Upper lobe of left lung (tissue), 4 donors: Measurements from ENCODE around the gene CDK6.

ENCODE experiments used
- EP300 ChIP-seq, 4 donors: sonication (generic); formaldehyde crosslinking; IDR thresholded peaks; one replicate each; pipeline ENCODE4 v1.5.1; 2017; ENCODE audit warnings: antibody characterized with exemption in 4 of 4, control low read depth in 2 of 4
- POLR2A ChIP-seq, 4 donors: fragments of 450-650 bp; IDR thresholded peaks; one replicate each; pipeline ENCODE4 v1.5.1; 2016 to 2017; ENCODE audit warnings: antibody characterized with exemption in 4 of 4, mild to moderate bottlenecking in 2 of 4
- POLR2AphosphoS5 ChIP-seq, 2 donors: sonication (generic); formaldehyde crosslinking; IDR thresholded peaks; one replicate each; pipeline ENCODE4 v1.5.1; 2017; ENCODE audit warnings: antibody characterized with exemption in 2 of 2
- TF ChIP-seq, protein P1 (sequence below), 6 experiments: fragments of 450-650 bp in 4 of 6; fragments of 200-600 bp in 2 of 6; sonication (generic) in 2 of 6; IDR thresholded peaks; one replicate each; pipeline ENCODE4 v1.5.1; 2016 to 2019; ENCODE audit warnings: antibody characterized with exemption in 6 of 6

DNA sequence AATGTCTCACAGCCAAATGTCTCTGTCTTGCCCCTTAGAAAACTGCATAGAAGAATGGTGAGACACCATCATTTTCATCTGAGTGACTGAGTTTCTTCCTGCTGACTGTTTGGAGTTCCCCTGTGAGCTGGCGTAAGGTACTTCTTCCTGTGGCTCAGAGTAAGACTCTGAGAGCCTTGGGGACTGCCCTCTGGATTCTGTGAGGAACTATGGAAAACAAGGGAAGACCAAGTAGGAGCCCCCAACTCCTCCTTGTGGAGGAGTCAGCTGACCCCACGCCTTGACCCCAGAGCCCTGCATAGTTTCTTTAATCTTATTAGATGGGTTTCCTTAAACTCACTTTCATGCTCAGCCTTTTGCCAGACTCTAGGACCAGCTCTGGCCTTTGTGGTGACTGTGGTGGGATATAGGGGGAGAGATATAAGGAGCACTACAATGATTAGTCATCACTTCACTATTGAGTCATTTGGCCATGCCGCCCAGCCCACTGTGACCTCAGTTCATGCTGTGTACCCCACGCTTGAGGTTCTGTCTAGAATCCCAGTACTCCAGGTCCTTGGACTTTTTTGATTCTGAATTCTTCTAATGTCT is 194.4 kb downstream of the CDK6 start:
- TF ChIP-seq POLR2AphosphoS5 (IDR thresholded peaks at IDR 0.05) (no peak), POLR2A (IDR thresholded peaks at IDR 0.05) (no peak), EP300 (IDR thresholded peaks at IDR 0.05) (no peak)
- TF ChIP-seq, protein P1, sequence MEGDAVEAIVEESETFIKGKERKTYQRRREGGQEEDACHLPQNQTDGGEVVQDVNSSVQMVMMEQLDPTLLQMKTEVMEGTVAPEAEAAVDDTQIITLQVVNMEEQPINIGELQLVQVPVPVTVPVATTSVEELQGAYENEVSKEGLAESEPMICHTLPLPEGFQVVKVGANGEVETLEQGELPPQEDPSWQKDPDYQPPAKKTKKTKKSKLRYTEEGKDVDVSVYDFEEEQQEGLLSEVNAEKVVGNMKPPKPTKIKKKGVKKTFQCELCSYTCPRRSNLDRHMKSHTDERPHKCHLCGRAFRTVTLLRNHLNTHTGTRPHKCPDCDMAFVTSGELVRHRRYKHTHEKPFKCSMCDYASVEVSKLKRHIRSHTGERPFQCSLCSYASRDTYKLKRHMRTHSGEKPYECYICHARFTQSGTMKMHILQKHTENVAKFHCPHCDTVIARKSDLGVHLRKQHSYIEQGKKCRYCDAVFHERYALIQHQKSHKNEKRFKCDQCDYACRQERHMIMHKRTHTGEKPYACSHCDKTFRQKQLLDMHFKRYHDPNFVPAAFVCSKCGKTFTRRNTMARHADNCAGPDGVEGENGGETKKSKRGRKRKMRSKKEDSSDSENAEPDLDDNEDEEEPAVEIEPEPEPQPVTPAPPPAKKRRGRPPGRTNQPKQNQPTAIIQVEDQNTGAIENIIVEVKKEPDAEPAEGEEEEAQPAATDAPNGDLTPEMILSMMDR (IDR thresholded peaks at IDR 0.05) = no peak
